Epithelial cell of prostate (primary cell): Measurements from ENCODE around the gene SMIM13.

Experiments
- DNase-seq: peaks from one replicate; pipeline ENCODE4 v3.0.0-alpha.2; 2011; ENCODE audit warnings: low read depth, low spot score
- H3K27ac ChIP-seq: fragments of 450-650 bp; 2 replicates; pipeline ENCODE4 v1.5.1; 2017; ENCODE audit warnings: mild to moderate bottlenecking

The SMIM13 gene

DNA sequence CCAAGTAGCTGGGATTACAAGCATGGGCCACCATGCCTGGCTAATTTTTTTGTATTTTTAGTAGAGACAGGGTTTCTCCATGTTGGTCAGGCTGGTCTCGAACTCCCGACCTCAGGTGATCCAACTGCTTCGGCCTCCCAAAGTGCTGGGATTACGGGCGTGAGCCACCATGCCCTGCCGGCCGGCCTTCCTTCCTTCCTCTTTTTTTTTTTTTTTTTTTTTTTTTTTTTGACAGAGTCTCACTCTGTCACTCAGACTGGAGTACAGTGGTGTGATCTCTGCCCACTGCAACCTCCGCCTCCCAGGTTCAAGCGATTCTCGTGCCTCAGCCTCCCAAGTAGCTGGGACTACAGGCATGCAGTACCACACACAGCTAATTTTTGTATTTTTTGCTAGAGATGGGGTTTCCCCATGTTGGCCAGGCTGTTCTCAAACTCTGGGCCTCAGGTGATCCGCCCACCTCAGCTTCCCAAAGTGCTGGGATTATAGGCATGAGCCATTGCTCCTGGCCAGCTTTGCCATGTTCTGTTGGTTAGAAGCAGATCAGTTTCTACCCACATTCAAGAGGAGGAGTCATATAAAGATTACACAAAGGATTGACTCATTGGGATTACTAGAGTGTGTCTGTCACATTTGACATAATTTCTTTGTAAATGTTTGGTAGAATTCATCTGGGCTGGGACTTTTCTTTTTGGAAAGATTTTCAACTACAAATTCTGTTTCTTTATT is 22.3 kb downstream of the SMIM13 start:
- peak; percentile 58 for DNase-seq
- peak overlapping the region; percentile 33 for H3K27ac ChIP-seq

DNA sequence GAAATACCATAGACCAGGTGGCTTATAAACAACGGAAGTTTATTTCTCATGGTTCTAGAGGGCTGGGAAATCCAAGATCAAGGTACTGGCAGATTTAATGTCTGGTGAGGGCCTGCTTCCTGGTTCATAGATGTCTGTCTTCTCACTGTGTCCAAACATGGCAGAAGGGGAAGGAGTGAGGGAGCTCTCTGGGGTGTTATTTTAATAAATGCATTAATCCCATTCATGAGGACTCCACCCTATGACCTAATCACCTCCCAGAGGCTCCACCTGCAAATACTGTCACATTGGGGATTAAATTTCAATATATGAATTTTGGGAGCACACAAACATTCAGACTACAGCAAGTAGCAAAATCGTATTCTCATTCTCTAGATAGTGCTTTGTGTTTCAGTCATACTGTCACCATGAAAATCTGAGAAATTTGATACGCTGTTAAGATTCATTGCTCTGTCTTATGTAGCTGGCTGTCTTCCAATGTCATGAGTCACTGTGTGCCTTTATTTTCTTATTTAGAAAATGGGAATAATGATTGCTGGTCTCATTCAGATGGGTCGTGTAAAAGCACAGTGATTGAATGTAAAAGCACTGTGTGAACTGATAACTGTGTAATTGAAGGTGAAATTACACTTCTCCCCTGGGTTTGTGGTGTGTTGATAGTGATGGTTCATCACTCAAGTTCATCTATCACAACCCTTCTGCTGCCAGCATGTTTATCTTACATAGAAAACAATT is 26.8 kb downstream of the SMIM13 start:
- H3K27ac ChIP-seq, result peak overlapping the region; percentile 36
- no peak for DNase-seq

DNA sequence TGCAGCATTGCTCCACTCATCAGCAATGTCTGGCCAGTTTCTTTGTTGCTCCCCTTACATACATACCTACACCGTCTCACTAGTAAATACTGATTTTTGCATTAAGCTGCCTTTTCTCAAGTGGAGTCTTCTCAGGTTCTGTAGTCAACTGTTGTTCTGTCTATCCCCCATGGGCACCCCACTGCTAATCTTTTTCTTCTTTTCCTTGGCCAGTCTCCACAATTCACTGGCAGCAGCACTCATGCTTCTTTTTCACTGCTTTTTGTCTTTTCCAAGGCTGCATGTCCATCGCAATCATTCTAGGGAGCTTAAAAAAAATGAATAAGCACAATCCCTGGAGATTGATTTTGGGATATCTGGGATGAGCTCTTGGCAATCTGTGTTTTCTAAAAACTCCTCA is 28.2 kb downstream of the SMIM13 start:
- no peak for DNase-seq
- no peak overlapping the region for H3K27ac ChIP-seq

DNA sequence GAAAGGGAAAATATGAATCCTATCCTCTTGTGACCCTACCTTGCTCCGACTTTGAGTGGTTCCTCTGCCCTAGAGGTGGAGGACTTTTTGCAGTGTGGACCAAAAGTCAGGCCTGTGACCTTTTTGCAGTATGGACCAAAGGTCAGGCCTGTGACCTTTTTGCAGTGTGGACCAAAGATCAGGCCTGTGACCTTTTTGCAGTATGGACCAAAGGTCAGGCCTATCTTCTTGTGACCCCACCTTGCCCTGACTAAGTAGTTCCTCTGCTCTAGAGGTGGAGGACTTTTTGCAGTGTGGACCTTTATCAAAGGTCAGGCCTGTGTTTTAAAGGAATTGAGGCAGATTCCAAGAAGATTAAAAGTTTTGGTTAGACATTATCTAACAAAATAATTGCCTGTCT is 28.7 kb downstream of the SMIM13 start:
- DNase-seq, result no peak
- H3K27ac ChIP-seq, result no peak overlapping the region

DNA sequence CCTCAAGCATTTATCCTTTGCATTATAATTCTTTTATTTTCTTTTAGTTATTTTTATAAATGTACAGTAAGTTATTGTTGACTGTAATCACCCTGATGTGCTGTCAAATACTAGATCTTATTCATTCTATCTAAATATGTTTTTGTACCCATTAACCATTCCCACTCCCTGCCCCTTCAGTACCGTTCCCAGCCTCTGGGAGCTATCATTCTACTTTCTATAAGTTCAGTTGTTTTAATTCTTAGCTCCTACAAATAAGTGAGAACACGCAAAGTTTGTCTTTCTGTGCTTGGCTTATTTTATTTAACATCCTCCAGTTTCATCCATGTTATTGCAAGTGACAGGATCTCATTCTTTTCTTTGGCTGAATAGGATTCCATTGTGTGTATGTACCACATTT is 30.3 kb downstream of the SMIM13 start:
- no peak overlapping the region for H3K27ac ChIP-seq
- no peak for DNase-seq

DNA sequence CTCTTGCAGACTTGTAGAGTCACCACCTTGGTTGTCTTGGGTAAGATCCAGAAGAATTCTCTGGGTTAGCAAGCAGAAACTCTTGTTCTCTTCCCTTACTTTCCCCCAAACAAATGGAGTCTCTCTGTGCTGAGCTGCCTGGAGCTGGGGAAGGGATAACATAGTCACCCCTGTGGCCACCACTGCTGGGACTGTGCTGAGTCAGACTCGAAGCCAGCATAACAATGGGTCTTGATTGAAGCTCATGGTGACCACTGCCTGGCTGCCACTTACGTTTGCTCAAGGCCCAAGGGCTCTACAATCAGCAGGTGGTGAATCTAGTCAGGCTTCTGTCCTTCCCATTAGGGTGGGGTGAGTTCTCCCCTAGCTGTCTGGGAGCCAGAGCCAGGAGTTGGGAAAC is 33.2 kb downstream of the SMIM13 start:
- no peak for DNase-seq
- H3K27ac ChIP-seq, result no peak overlapping the region

DNA sequence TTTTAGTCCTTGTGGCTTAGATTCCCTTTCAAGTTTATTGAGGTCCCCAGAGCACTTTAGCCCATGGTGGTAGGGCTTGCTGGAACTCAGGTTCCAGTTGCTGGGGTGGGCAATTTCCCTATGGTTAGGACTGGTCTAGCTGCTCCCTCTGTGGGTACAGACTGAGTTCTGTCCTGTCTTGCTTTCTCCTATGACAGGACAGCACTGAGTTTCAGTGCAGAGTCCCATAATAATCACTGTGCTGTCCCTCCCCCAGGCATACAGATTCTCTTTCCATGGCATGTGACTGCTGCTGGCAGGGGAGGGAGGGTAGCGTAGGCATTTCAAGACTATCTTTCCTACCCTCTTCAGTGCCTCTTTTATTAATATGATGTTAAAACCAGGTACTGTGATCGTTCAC is 35.0 kb downstream of the SMIM13 start:
- DNase-seq, result no peak

DNA sequence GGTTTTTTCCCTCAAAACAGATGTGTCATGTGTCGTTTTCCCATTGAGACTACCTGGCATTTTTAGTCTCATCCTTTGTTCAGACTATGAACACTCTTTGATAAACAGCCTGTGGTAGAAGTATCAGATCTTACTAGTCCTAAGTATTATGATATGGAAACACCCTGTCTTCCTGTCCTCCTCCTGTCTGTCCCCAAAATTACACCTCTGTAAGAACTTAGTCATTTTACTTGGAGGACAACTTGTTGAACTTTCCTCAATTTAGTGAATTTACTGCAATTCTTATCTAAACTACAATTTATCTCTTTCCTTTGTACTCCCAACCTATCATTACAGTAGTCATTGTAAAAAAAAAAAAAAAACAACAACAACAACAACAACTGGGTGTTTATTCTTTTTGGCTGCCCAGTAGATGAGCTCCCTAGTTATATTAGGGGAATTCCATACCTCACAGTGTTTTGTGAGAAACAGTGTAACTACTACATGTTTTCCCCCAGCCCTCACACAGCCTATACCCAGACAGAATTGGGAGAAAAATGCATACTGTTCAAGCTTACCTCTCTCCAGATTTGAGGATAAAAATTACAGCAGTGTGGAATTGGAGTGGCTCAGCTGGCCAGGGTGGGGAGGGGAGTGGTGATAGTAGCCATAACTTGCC is 36.4 kb downstream of the SMIM13 start:
- H3K27ac ChIP-seq, result no peak overlapping the region
- DNase-seq, result no peak

More for the DNA sequence above, 35.0 kb downstream of the SMIM13 start:
- H3K27ac ChIP-seq, result no peak overlapping the region

DNA sequence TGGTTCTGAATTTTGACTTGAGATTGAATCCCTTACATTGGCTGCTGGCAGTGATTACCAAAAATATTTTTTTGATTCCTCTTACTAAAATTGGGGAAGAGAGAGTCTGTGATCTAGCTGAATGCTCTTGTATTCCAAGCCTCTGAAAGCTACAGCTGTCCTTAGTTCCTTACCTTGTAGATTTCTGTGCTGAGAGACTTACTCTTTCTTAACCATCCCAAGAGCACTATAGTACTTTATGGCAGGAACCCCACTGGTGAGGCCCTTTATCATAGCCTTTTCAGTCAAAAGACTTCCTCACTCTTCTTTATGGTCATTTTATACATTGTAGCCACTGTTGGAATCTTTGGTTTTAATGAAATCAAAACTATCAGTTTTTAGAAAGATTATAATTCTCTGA is 37.0 kb downstream of the SMIM13 start:
- H3K27ac ChIP-seq, result no peak overlapping the region
- no peak for DNase-seq

DNA sequence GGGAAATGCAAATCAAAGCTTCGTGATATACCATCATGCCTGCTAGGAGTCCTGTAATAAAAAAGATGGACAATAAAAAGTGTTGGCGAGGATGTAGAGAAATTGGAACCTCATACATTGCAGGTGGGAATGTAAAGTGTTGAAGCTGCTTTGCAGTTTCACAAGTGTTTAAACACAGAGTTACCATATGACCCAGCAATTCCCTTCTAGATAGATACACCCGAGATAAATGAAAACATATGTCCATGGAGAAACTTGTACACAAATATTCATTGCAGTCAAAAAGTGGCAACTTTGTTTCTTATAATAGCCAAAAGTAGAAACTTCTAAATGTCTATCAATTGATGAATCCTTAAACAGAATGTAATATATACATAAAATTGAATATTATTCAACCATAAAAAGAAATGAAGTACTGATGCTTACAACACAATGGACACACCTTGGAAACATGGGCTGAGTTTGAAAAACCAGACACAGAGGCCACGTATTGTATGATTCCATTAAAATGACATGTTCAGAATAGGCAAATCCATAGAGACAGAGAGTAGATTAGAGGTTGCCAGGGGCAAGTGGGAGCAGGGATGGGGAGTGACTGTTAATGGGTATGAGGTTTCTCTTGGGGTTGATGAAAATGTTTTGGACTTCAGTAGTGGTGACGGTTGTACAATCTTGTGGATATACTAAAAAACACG is 38.7 kb downstream of the SMIM13 start:
- no peak overlapping the region for H3K27ac ChIP-seq
- no peak for DNase-seq

DNA sequence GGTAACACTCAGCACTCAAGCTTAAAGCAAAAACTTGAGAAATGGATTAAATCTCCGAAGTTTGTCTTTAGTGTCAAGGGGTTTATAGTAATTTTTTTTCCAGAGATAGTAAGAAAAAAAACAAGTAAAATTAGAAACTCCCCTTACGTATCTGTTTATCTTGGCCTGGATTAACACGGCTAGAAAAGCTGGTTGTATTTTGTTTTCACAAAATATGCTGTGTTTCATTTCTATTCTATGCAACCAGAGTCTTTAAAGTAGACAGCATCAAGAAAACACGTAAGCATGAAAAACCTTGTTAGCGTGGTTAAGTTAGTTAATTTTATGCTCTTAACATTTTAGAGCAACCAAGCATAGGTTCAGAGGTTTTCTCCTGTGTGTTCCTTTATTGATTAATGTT is 39.6 kb downstream of the SMIM13 start:
- H3K27ac ChIP-seq, result no peak overlapping the region
- no peak for DNase-seq

DNA sequence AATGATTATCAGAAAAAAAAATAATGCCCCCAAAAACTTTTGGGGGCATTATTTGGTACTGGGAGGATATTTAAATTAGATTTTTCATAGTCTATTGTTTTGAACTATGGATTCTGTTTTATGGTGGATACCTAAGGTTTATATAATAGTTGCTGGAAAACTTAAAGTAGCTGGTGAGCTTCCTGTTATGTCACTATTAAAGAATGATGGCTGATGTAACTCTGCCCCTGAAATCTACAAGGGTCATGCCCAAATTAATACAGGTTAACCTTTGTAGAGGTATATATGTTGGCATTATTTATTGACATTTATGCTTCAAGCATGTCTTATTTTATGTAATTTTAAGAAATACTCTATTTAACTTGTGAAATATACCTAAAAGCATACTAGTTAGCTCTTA is 43.2 kb downstream of the SMIM13 start:
- peak overlapping the region; percentile 90 for H3K27ac ChIP-seq
- no peak for DNase-seq

DNA sequence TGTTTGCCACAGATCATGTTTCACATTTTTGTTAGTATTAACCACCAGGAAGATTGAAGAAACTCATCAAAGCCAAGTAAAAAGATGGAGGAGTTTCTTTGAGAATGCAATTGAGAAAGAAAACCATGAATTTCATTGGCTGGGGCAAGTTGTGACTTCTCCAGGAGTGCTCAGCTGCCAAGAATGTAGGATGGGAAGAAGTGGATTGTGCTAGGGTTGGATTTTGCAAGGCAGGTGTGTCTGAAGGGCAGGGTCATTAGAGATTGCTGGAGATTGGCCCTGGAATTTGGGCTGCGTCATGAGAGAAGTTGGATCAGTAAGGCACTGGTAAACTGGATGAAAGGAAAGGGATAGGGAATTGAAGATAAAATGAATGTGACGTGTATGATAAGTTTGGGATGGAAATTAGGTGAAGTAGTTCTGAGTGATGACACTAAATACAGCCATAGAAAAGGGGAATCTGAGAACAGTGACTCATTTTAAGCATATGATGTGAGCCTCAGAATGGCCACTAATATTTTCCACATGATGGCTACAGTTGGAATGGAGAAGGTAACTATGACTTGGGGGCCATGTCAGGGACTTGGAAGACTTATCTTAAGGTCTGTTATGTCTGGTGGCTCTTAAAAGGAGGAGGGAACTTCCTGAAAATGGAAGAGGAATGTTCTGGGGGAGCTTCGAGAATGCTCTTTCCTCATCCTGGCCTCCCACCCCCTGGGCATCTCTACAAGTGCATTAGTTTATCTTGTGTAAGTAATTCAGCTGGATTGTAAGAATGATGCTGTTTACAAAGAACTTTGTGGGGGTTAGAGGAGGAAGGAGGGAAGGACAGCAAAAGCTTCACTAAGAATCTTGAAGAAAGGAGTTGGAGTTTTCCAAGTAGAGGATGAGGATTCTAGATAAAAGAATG is 45.7 kb downstream of the SMIM13 start:
- H3K27ac ChIP-seq, result peak overlapping the region; percentile 90

DNA sequence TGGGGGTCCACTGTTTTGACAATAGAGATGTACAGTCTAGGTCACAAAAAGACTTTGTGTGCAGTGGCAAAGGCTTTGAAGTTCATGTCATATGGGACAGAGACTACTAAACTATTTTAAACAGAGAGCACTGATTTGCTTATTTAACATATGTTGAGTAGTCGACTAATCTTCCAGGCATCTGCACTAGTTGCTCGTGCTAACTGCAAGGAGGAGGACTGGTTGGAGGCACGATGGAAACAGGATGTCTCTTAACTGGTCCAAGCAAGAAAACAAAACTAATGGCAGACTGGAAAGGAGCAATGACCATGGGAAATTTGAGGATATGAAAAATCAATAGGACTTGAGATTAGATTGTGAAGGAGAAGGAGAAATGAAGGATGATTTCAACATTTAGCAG is 46.4 kb downstream of the SMIM13 start:
- peak overlapping the region; percentile 90 for H3K27ac ChIP-seq
- DNase-seq, result no peak

More for the DNA sequence above, 45.7 kb downstream of the SMIM13 start:
- peak; percentile 92 for DNase-seq

DNA sequence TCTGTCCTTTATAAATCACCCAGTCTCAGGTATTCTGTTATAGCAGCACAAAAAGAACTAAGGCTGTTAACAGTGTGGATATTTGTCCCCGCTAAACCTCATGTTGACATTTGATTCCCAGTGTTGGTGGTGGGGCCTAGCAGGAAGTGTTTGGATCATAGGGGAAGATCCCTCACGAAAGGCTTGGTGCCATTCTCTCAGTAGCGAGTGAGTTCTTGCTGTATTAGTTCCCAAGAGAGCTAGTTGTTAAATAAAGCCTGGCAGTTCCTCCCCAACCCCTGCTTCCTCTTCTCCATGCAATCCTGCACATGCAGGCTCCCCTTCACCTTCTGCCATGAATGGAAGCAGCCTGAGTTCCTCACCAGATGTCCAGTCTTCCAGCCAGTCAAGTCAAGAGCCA is 47.7 kb downstream of the SMIM13 start:
- DNase-seq, result no peak
- H3K27ac ChIP-seq, result no peak overlapping the region

DNA sequence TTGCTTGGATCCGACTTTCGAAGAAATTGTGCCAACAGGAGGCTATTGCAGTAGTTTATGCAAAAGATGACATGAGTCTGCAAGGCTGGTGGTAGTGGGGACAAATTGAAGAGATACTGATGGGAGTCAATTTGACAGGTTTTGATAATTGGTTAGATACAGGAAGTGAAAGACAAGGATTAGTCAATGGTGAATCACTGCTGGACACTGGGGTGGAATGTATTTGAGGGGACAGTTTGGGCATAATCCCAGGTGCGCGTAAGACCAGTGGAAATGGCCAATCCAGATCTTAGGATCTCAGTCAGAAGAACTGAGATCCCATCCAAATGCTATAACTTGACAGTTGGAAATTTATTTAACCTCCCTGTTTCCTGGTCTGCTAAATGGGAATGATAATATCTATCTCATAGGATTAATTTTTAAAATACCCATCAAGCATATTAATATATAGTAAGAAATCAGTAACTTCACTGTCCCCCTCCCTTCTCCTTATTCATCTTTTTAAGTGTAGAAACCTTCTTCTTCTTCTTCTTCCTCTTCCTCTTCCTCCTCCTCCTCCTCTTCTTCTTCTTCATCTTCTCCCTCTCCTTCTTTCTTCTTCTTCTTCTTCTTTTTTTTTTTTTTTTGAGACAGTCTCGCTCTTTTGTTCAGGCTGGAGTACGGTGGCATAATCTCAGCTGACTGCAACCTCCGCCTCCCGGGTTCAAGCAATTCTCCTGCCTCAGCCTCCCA is 48.8 kb downstream of the SMIM13 start:
- DNase-seq, result no peak
- H3K27ac ChIP-seq, result no peak overlapping the region

DNA sequence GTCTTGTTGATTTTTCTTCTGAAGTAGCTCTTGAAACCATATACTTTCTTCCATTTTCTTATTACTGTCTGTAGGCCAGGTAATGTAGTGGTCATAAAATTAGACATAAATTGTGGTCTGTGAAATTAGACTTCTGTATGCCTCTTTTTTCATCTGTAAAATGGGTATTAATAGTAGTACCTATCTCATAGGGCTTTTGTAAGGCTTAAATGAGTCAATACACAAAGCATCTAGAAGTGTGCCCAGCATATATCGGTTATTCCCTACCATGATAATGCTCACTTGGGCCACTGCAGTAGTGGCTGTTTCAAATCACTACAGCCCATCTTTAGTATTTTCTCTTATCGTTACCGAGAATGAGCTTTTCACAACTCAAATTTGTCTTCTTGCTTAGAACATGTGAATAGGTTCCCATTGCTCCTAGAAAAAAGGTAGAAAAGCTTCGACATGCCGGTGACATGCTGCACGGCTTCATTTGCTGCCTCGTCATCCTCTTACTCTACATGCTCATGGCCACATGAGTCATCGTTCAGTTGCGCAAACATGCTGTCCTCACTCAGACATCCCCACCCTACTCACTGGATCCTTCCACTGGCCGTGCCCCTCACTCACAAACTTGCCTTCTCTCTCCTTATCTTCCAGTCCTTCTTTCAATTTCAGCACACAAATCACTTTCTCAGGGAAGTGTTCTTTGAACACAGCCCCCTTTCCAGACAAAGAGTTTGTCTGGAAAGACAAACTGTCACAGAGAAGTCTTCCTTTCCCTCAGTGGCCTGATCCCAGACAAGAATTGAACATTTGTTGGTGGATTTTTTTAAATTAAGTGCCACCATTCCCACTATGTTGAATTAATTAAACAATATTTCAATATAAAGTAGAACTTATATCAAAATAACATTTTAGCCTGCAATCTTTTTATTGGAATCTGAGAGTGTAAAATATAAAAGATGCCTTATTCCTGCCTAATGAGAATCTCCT is 50.0 kb downstream of the SMIM13 start:
- peak; percentile 85 for DNase-seq
- peak overlapping the region; percentile 75 for H3K27ac ChIP-seq

DNA sequence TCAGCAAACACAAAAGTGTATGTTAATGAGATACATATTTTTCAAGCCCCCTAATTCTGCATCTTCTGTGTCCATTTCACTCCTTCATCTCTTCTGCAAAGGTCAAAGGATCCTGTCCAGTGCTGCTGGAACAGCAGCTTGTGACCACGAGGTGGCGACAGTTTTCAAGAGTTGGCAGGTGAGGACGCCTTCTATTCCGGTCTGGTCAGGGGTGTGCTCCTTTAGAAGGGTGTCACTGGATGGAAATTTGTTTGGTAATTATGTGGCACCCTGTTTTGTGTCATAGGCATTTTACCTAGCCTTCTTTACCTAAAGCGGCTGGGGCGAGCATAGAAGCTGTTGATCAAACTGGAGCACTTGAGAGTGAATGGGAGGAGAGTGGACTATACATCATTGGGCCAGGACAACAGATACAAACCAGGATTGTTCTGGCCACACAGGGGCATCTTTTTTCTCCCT is 50.8 kb downstream of the SMIM13 start:
- peak overlapping the region; percentile 75 for H3K27ac ChIP-seq
- DNase-seq, result no peak
